GM10266 (cell line): ENCODE data around the gene HLA-DRB1.
A peak's percentile ranks its signal among the peaks of the same experiment; 100 is the strongest.

Experiments
- DNase-seq: peaks from one replicate; pipeline ENCODE4 v3.0.0; 2012; ENCODE audit errors: extremely low spot score
- CTCF ChIP-seq: IDR thresholded peaks from 2 replicates; pipeline ENCODE4 v1.5.1; 2012; ENCODE audit warnings: mild to moderate bottlenecking, low read depth; ENCODE audit not compliant: control insufficient read depth, insufficient read depth; ENCODE audit errors: missing control alignments

HLA-DRB1 gene

GRCh38 chr6:32627249-32627648, 37.6 kb upstream of the HLA-DRB1 start:
- TF ChIP-seq CTCF, result no peak
- DNase-seq, result no peak

- DNase-seq, result no peak
- no peak for TF ChIP-seq CTCF
Measured at GRCh38 chr6:32625137-32625536, 35.5 kb upstream of the HLA-DRB1 start.

- no peak for DNase-seq
- no peak for TF ChIP-seq CTCF
Measured at GRCh38 chr6:32624565-32624964, 34.9 kb upstream of the HLA-DRB1 start.

- DNase-seq, result no peak
- no peak for TF ChIP-seq CTCF
Measured at GRCh38 chr6:32623693-32624092, 34.0 kb upstream of the HLA-DRB1 start.

GRCh38 chr6:32622545-32623401, 33.1 kb upstream of the HLA-DRB1 start:
- DNase-seq, result peak; percentile 44

GRCh38 chr6:32621372-32621771, 31.7 kb upstream of the HLA-DRB1 start:
- DNase-seq, result no peak
- no peak for TF ChIP-seq CTCF

More at GRCh38 chr6:32622545-32623401, 33.1 kb upstream of the HLA-DRB1 start:
- peak; percentile 54 for TF ChIP-seq CTCF

GRCh38 chr6:32617751-32618150, 28.1 kb upstream of the HLA-DRB1 start:
- TF ChIP-seq CTCF, result no peak
- no peak for DNase-seq
